Epidermal melanocyte (primary cell): ENCODE results near the gene LAMA4.

Source experiments
- DNase-seq: peaks from one replicate; pipeline ENCODE4 v3.0.0; 2011; ENCODE audit warnings: low spot score; ENCODE audit not compliant: insufficient read length

Gene LAMA4

GRCh38 chr6:112100561-112100960, 153.8 kb downstream of the LAMA4 start:
- no peak for DNase-seq

GRCh38 chr6:112096901-112097300, 157.5 kb downstream of the LAMA4 start:
- no peak for DNase-seq

- no peak for DNase-seq
These were observed 166.5 kb downstream of the LAMA4 start for GRCh38 chr6:112087916-112088315.

DNA sequence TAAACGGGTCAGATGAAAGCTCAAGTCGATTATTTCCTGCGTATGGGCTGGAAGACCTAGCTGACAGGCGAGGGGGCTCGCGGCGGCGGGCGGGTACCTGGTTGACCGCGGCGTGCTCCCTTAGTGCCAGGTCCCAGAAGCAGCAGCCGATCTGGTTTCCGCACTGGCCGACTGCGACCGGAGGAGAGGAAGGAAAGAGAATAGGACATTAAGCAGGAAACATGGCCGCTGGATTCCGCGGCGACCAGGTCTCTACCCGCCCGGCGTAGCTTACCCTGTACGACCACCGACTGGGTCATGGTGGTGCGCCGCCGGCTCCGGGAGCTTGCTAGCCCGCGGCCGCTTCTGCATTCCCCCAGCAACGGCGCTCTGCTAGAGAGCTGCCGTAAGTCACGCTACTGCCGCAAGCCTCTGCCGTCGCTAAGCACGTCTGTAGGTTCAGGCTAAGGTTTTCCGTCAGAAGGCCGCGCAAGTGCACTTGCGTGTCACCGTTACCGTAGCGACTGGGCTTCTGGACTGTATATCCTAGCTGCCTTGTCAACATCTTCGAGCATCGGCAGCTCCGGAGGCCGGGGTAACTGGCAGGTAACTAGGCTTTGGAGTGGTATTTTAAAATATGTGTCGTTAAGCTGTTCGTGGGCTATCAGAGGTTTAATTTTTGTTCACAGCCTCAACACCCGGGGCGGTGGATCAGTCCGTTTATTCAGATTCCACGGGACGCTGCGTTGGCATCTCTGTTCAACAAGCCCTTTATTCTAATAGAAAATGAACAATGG, 167.0 kb downstream of the LAMA4 start, which contains the start of the genes FAM229B and TUBE1:
FAM229B (plus strand) TSS at position 456 of the 776 bp plus-strand sequence. CDS start 11,693 bp downstream, outside the sequence.
TUBE1 (minus strand) TSS at position 347 of the 776 bp plus-strand sequence; CDS start at position 299, 48 bp downstream.
- peak; percentile 60 for DNase-seq

DNA sequence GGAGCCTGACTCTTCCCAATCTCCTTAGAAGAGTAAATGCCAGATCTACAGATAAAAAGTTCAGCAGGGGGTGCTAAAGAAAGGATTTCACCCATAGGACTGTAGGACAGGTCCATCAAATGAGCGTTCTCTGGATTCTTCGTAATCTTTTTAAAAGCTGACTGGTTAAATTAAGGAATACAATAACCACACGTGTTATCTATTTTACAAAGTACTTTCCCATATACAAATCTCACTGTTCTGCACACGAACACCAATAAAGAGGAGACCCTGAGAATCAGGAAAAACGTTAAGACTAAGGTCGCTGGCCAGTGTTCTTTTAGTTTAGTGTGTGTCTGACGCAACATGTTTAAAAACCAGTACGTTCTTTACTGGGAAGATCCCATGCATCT, 167.6 kb downstream of the LAMA4 start:
- peak; percentile 44 for DNase-seq

- DNase-seq, result no peak
These were observed 168.9 kb downstream of the LAMA4 start for GRCh38 chr6:112085286-112086065.

GRCh38 chr6:112081569-112081968, 172.8 kb downstream of the LAMA4 start:
- no peak for DNase-seq

GRCh38 chr6:112066606-112067005, 187.8 kb downstream of the LAMA4 start:
- DNase-seq, result no peak

DNA sequence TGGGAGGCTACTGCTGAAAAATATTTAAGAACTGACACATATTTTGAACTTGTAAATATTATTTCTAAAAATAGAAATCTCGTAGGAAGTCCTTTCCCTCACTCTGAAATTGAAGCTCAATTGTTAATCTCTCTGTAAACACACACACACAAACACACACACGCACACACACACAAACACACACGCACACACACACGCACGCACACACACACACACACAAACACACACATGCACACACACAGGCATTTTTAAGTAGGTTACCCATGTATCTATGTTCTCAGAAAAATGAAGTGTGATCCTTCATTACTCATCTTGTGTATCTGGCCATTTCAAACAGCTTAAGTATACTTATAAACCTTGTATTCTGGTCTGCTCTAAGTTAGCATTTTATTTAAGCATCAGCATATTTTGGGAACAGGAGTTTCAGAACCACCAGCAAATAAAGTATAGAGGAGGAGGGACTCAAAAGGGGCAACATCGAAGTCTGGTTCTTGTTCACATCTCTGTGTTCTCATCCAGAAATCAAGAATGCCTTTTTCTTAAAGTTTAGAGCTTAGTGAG, 188.9 kb downstream of the LAMA4 start:
- no peak for DNase-seq

DNA sequence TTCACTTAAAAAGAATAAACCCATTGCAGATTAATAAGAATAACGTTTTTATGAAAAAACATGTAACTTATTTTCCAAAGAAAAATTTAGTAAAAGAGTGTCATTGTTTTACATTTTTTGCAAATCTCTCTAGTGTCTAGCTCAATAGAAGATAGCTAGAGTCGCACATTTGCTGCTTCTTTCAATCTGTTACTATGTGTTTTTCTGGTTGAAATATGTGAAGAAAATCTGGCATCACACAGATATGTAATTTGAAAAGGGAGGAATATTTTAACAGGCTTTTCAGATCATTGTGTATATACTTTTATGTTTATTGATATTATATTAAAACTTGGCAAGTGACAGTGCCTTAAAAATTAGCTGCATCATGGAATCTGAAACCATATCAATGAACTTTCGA, 191.4 kb downstream of the LAMA4 start:
- DNase-seq, result no peak

DNA sequence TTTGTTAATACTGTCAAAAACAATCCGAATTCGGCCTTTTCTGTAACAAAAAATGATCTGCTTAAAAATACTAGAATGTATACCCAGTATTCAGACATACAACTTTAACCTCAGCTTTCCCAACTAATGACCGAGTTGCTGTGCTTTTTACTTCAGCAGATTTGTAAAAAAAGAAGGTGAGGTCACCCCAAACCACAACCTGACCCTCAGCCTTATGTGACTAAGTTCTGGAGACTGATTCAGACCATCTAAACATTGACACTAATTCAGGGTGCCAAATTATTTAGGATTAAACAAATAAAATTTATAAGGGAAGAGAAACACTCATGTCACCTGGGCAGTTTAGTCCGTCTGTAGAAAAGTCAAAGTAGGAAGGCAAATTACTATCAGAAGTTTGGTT, 192.8 kb downstream of the LAMA4 start:
- DNase-seq, result no peak
